ENCODE results near the gene CROCC2. TPM values are rescaled to one million over a fixed set of nuclear protein-coding genes. Genes with fewer than 3 reads are reported as not detected.

The CROCC2 gene
- total RNA-seq, 1 donor from 2014 or later: not detected

GRCh38 chr2:240898108-240898730 lies 7.9 kb upstream of the CROCC2 start:
- H3K27me3 ChIP-seq (ENCODE audit: control insufficient read depth, insufficient read depth, low read length): peaks cover 7% of the 10 kb centered on the region
- H3K36me3 ChIP-seq (ENCODE audit: control insufficient read depth, insufficient read depth, low read length): no peaks in the 10 kb centered on the region
- TF ChIP-seq, protein P1, sequence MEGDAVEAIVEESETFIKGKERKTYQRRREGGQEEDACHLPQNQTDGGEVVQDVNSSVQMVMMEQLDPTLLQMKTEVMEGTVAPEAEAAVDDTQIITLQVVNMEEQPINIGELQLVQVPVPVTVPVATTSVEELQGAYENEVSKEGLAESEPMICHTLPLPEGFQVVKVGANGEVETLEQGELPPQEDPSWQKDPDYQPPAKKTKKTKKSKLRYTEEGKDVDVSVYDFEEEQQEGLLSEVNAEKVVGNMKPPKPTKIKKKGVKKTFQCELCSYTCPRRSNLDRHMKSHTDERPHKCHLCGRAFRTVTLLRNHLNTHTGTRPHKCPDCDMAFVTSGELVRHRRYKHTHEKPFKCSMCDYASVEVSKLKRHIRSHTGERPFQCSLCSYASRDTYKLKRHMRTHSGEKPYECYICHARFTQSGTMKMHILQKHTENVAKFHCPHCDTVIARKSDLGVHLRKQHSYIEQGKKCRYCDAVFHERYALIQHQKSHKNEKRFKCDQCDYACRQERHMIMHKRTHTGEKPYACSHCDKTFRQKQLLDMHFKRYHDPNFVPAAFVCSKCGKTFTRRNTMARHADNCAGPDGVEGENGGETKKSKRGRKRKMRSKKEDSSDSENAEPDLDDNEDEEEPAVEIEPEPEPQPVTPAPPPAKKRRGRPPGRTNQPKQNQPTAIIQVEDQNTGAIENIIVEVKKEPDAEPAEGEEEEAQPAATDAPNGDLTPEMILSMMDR (IDR thresholded peaks at IDR 0.05; ENCODE audit: insufficient read depth, low read length, poor library complexity, severe bottlenecking): no peak
- H3K4me3 ChIP-seq (ENCODE audit: low read depth, low read length): no peak overlapping the region
- DNase-seq (ENCODE audit: low read depth): no peak

GRCh38 chr2:240898731-240899467 lies 7.2 kb upstream of the CROCC2 start:
- TF ChIP-seq, protein P1 (IDR thresholded peaks at IDR 0.05; ENCODE audit: insufficient read depth, low read length, poor library complexity, severe bottlenecking): no peak
- DNase-seq (ENCODE audit: low read depth): no peak
- Histone ChIP-seq H3K4me3 (ENCODE audit: low read depth, low read length) (no peak overlapping the region), H3K27me3 (ENCODE audit: control insufficient read depth, insufficient read depth, low read length) (peaks cover 7% of the 10 kb centered on the region), H3K36me3 (ENCODE audit: control insufficient read depth, insufficient read depth, low read length) (no peaks in the 10 kb centered on the region)

- no peak overlapping the region for H3K4me3 ChIP-seq (ENCODE audit: low read depth, low read length)
- DNase-seq (ENCODE audit: low read depth): no peak
- TF ChIP-seq, protein P1 (IDR thresholded peaks at IDR 0.05; ENCODE audit: insufficient read depth, low read length, poor library complexity, severe bottlenecking): no peak
- peaks cover 7% of the 10 kb centered on the region for H3K27me3 ChIP-seq (ENCODE audit: control insufficient read depth, insufficient read depth, low read length)
- no peaks in the 10 kb centered on the region for H3K36me3 ChIP-seq (ENCODE audit: control insufficient read depth, insufficient read depth, low read length)
Measured at GRCh38 chr2:240899468-240899865, 6.7 kb upstream of the CROCC2 start.

- TF ChIP-seq, protein P1 (IDR thresholded peaks at IDR 0.05; ENCODE audit: insufficient read depth, low read length, poor library complexity, severe bottlenecking): no peak
Measured at GRCh38 chr2:240900141-240900860, 5.8 kb upstream of the CROCC2 start.

GRCh38 chr2:240901986-240902614 lies 4.0 kb upstream of the CROCC2 start:
- TF ChIP-seq, protein P1 (IDR thresholded peaks at IDR 0.05; ENCODE audit: insufficient read depth, low read length, poor library complexity, severe bottlenecking): no peak
- Histone ChIP-seq H3K27me3 (ENCODE audit: control insufficient read depth, insufficient read depth, low read length) (peaks cover 26% of the 10 kb centered on the region), H3K36me3 (ENCODE audit: control insufficient read depth, insufficient read depth, low read length) (no peaks in the 10 kb centered on the region), H3K4me3 (ENCODE audit: low read depth, low read length) (no peak overlapping the region)
- DNase-seq (ENCODE audit: low read depth): no peak

More at GRCh38 chr2:240900141-240900860, 5.8 kb upstream of the CROCC2 start:
- H3K27me3 ChIP-seq (ENCODE audit: control insufficient read depth, insufficient read depth, low read length): peaks cover 9% of the 10 kb centered on the region
- H3K4me3 ChIP-seq (ENCODE audit: low read depth, low read length): no peak overlapping the region
- no peaks in the 10 kb centered on the region for H3K36me3 ChIP-seq (ENCODE audit: control insufficient read depth, insufficient read depth, low read length)
- no peak for DNase-seq (ENCODE audit: low read depth)
